GM13976 (cell line): ENCODE results near the gene KXD1.
A peak's percentile ranks its signal among the peaks of the same experiment; 100 is the strongest.

Source experiments
- DNase-seq: peaks from one replicate; pipeline ENCODE4 v3.0.0; 2012; ENCODE audit warnings: low spot score
- in situ Hi-C: fragments of 300-500 bp; cut with MboI; formaldehyde crosslinking; loops from one replicate; pipeline ENCODE4 v1.12.0; 2022; ENCODE audit warnings: low sequenced_read_pairs, mixed read lengths, inconsistent platforms; ENCODE audit not compliant: unreplicated experiment
- TF ChIP-seq, protein P1 (sequence below): IDR thresholded peaks from 2 replicates; pipeline ENCODE4 v1.5.1; 2012; ENCODE audit warnings: borderline replicate concordance, mild to moderate bottlenecking; ENCODE audit not compliant: insufficient read depth; ENCODE audit errors: extremely low read depth, missing control alignments, control extremely low read depth

KXD1 gene

GRCh38 chr19:18542941-18543813, 14.5 kb upstream of the KXD1 start, which contains the start of gene FKBP8:
Gene FKBP8, minus strand, starts transcription at chr19:18543573. Its CDS starts 1,603 bp downstream, at chr19:18541970.
- TF ChIP-seq, protein P1, sequence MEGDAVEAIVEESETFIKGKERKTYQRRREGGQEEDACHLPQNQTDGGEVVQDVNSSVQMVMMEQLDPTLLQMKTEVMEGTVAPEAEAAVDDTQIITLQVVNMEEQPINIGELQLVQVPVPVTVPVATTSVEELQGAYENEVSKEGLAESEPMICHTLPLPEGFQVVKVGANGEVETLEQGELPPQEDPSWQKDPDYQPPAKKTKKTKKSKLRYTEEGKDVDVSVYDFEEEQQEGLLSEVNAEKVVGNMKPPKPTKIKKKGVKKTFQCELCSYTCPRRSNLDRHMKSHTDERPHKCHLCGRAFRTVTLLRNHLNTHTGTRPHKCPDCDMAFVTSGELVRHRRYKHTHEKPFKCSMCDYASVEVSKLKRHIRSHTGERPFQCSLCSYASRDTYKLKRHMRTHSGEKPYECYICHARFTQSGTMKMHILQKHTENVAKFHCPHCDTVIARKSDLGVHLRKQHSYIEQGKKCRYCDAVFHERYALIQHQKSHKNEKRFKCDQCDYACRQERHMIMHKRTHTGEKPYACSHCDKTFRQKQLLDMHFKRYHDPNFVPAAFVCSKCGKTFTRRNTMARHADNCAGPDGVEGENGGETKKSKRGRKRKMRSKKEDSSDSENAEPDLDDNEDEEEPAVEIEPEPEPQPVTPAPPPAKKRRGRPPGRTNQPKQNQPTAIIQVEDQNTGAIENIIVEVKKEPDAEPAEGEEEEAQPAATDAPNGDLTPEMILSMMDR: no peak
- in situ Hi-C loops: no loop called here
- DNase-seq: peak; percentile 99

DNA sequence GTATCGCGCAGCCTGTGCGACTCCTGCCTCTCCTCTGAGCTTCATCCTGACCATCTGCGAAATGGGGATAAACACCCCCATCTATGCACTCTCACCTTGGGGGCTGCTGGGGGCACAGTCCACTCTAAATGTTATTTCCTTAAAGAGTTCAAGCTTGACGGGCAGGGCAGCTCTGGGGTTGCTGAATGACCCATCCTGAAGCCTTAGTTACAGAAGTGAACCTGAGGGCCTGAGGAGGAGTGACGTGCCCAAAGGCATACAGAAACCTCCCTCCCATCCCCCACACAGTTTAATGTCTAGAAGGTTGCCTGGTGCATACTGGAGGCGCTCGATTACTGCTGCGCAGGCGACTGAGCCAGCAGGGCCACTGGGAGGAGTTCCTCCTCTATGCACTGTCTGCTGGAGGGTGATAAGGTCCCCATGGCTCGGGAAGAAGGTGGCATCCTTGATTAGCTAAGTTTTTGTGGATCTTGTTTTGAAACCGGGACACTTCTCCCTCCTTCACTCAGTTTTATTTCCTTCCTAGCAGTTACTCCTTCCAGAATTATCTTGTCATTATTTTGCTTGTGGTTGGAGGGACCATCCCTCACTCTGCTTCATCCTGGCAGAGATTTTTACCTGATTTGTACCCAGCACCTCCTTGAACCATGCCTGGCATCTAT, 13.7 kb upstream of the KXD1 start:
- DNase-seq: peak; percentile 90
- in situ Hi-C loops: no loop called here
- TF ChIP-seq, protein P1: peak; percentile 43

DNA sequence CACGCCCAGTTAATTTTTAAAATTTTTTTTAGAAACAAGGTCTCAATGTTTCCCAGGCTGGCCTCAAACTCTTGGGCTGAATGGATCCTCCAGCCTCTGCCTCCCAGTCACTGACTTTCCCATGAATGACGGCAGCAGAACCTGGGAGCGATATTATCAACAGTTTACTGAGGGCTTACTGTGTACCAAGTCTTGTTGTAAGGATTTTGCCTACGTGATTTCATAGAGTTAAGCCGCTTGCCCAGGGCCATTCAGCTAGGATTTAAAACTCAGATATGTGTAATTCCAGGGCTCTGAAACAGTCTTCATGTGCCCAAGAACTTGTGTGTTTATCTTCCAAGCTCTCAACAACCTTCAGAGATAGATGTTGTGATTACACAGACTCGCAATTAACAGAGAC, 6.0 kb upstream of the KXD1 start:
- DNase-seq: no peak
- in situ Hi-C loops: no loop called here
- TF ChIP-seq, protein P1: no peak

DNA sequence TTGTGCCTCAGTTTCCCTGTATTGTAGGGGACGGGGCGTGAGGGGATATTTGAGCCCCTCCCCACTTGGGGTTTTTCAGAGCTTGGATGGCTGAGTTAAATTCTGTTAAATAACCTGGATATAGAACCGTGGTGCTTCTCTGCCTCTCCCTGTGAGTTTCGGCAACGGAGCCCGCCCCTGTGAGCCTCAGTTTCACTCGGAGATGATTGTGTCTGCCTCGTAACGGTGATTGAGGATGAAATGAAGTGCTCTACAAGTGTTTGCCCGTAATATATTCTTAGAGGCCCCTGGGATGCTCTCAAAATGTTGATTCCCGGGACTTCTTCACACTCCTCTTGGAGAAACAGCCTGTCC, 509 bp downstream of the KXD1 start:
- in situ Hi-C loops: no loop called here
- DNase-seq: no peak
- TF ChIP-seq, protein P1: no peak

DNA sequence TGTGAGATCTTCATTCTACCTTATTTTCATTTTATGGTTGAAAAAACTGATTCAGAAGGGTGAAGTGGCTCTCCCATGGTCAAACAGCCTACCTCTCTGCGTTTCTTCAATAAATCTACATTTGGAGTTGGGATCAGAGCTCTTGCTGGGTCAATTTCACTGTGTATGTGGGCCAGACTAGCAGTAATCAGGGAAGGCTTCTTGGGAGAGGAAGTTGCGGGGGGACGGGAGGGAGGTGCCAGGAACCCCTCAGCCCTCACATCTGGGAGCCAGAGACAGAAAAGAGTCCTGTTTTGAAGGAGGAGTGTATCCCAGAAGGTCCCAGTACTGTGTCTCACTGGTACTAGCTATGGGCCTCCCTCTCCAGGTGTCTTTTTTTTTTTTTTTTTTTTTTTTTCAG, 934 bp downstream of the KXD1 start:
- no peak for DNase-seq
- TF ChIP-seq, protein P1: no peak
- in situ Hi-C loops: no loop called here

DNA sequence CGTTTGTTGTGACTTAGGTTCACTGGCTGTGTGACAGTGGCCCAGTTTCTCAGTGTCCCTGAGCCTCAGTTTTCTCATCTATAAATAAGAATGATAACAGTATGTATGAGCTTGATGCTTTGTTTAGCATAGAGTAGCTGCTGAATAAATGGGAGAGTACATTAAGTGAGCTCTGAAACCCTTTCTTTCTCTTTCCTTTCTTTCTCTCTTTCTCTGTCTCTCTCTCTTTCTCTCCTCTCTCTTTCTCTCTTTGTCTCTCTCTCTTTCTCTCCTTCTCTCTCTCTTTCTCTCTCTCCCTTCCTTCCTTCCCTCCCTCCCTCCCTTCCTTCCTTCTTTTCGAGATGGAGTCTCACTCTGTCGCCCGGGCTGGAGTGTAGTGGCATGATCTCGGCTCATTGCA, 2.0 kb downstream of the KXD1 start:
- DNase-seq: no peak
- TF ChIP-seq, protein P1: no peak
- in situ Hi-C loops: no loop called here
